GM18909 (cell line): ENCODE results near the gene FNDC10.
"Not testable (repeated sequence)": the region's sequence is repeated elsewhere in the genome, so short reads cannot be mapped to it uniquely, and the experiment has no call there.

ENCODE experiments used
- ATAC-seq: cut with Tn5 transposase; IDR thresholded peaks from one replicate; pipeline ENCODE4 v1.9.1; 2021; ENCODE audit warnings: mild to moderate bottlenecking; ENCODE audit not compliant: unreplicated experiment, poor library complexity

The FNDC10 gene

DNA sequence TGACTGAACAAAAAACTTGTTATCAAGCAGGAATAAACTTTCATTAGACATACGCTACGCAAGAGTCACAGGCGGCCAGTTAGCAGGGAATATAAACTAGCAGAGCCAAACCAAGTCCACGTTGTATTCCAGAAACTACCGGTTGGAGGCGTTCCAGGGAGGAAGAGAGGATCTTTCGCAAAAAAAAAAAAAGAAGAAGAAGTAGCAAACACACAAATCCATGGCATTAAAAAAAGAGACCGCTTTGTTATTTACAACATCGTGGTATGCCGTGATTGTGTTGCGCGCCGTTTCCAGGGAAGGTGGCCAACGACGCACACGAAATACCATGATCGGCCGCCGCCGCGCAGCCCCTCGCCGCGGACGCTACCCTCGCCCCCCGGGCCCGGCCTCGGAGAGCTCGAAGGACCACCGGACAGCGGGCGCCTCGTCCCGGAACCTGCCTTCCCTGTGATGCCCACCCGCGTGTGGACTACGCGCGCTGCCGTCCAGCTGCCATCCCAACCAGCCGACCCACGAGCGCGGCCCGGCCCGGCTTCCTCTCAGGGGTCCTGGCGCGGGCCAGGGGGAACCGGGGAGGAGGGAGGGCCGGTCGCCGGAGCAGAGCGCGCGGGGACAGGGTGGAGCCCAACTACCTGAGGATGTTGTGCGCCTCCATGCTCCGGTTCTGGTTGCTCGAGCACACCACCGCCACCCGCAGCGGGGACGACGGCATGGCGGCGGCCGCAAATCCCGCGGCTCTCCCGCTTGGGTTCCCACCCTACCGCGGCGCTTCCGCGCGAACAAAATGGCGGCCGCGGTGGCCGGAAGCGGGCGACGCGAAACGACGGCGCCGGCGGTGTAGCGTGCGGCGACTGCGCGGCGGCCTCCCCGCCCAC lies 25.9 kb downstream of the FNDC10 start:
- ATAC-seq = peak; percentile 66

DNA sequence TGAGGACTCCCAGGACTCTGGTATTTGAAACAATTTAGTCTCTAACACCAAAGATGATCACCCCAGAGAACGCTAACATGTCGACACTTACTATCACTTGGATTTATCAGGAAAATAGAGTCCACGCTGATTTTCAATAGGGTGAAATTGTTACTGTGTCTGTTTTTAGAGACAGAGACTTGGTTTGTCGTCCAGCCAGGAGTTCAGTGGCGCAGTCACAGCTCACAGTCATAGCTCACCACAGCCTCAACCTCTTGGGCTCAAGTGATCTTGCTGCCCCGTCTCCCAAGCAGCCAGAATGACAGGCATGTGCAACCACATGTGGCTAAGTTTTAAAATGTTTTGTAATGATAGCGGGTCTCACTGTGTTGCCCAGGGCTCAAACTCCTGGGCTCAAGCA lies 30.6 kb downstream of the FNDC10 start:
- ATAC-seq = no peak

DNA sequence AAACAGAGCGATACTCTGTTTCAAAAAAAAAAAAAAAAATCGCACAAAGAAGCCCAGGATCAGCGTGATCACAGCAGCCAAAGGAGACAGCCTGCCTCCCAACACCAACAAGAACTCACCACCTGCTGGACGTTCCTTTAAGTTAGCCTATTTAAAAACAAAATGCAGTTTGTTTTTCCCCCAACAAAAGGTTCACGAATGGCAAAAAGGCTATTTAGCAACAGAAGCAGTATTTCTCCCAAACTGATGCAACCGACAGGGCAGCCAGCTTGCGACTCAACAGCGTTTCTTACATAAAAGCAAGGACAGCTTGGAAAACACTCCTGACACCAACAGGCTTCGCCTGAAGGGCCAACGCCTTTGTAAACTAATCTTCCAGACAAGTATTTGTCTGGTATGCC lies 32.0 kb downstream of the FNDC10 start:
- no peak for ATAC-seq

DNA sequence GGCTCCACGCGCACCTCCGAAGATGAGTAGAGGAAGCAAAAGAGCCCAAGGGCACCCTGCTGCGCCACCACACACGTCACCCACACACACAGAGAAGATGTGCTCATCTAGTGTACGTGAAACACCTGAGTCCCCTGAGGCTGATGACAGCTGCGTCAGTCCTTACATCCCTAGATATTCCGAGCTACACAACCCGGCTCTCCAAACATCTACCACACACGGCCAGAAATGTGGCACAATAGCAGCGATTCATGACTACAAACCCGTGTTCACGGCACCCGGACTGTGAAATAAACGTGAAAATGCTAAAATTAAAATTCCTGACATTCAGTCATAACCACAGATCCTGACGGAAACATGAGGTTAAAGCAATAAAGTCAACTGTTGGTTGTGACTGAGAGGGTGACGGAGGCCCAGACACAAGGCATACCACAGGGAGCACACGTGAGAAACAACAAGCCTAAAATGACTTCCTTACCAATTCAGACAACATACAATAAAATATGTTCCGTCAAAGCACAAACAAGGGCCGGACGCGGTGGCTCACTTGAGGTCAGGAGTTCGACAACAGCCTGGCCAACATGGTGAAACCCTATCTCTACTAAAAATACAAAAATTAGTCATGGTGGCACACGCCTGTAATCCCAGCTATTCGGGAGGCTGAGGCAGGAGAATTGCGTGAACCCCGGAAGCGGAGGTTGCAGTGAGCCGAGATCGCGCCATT lies 32.6 kb downstream of the FNDC10 start:
- ATAC-seq = no peak

DNA sequence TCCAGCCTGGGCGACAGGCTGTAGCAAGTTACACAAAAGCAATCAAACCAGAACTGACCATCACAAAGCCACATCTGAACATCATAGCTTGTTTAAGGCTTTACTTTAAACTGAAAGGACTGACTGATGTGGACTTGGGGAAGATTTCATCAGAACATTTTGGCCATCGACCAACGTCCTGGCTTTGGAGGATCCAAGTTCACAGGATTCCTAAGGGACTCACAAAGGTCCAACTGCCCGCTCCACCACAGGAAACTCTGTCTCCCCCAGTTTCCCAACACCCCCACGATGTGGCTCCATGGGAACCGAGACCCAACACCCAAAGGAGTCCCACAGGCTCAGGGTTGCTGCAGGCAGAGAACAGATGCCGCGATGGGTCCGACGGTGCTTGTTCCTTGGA lies 34.6 kb downstream of the FNDC10 start:
- no peak for ATAC-seq

DNA sequence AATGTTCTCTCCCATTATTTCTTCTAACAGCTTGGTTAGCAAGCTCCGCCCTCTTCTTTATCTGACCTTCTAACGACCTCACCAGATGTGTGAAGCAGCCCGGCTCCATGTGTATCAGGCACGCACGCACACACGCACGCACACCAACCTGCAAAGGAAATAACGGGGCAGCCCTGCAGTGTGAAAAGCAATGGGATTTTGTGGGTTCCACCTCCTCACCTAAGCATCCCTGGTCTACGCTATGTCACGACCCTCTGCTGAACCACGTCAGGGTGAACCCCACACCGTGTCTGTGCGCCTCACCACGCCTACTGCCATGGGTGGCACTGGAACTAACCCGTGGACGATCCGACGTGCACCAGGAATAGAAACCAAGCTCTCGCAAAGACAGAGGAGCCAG lies 35.7 kb downstream of the FNDC10 start:
- no peak for ATAC-seq

DNA sequence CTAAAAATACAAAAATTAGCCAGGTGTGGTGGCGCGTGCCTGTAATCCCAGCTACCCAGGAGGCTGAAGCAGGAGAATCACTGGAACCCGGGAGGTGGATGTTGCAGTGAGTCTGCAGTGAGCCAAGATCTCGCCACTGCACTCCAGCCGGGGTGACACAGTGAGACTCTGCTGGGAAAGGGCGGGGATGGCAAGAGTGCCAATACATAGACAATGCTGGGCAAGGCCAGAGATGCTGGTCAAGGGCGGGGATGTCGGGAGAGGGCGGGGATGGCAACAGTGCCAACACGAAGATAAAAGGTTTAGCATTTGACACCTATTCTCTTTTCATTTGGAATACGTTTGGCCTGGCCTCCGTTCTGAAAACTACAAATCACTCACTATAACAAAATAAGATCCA lies 36.2 kb downstream of the FNDC10 start:
- no peak for ATAC-seq

DNA sequence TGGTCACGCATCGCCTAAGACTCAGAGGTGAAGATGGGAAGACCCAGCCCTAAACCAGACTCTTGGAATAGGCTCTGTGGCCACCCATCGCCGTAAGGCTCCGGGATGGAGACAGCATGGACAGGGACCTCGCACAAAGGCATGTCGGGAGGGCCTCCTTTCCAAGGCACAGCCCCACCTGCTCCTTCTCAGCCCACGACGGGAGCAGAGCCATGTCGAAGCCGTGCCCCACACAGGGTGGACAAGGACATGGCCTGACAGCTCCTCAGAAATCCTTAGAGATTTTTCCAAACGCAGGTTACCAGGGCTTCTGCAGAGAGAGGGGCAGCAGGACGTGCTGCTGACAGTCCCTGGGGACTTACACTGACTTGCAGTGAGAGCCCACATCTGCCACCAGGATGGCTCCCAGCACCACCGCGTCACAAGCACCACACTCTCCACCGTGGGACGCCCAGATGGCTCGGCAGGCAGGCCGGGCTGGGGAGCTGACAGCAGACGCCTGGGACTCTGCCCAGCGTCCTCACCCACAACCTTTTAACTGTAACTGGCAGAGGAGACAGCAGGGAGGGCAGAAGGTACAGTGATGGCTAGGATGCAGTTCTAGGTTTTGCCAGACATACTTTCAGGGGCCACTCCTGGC lies 37.3 kb downstream of the FNDC10 start:
- no peak for ATAC-seq

DNA sequence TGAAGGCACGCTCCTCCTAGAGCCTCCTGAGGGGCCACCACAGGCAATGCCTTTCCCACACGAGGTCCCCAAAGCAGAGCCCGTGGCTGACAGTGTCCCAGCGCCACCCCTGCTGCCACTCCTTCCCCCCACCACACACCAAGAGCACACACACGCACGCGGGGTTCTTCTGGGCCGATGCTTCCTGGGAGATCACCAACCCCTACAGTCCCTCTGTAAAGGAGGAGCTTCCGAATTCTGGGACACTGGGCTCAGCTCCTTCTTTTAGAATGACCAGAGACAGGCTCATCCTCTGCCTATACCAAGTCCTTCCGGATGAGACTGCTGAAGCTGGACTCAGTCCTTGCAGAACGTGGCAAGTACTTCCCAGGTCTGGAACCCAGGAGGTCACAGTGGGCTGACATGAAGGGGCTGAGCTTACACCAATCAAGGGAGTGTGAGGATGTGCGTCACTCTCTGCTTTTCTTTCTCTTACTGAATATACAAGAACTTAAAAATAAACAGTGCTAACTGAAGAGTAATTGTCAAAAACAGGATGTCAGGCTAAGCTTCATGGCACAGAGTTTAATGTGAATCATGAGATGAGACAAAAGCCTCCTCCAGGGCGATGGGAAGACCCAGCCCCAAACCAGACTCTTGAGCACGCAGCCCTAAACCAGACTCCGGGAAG lies 38.0 kb downstream of the FNDC10 start:
- ATAC-seq = no peak

DNA sequence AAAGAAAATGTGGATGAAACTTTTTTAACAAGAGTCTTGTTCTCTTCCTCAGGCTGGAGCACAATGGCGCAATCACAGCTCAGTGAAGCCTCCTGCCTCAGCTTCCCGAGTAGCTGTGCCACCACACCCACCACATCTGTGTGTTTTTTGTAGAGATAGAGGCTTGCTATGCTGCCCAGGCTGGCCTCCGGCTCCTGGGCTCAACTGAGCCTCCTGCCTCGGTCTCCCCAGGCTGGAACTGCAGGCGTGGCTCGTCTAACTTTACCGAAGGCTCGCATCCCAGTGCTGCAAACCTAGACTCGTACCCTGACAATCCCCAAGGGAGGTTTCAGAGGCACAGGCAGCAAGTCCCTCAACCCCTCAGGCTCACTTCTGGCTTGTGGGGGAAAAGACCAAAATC lies 39.8 kb downstream of the FNDC10 start:
- ATAC-seq = no peak

DNA sequence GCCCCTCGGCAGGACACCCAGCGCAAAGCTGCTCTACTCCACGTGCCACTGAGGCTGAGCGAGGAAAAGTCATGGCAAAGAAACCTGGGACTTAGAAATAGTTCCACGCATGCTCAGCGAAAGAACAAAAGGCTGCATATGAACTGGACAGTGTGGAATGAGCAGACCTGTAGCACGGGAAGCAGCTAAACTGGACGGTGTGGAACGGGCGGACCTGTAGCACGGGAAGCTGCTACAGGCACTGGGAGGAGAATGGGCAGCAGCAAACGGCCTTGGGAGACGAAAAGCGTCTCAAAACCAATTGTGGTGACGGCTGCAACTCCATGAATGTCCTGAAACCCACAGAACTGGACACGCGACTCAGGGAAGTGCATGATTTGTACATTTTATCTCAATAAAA lies 40.9 kb downstream of the FNDC10 start:
- no peak for ATAC-seq

DNA sequence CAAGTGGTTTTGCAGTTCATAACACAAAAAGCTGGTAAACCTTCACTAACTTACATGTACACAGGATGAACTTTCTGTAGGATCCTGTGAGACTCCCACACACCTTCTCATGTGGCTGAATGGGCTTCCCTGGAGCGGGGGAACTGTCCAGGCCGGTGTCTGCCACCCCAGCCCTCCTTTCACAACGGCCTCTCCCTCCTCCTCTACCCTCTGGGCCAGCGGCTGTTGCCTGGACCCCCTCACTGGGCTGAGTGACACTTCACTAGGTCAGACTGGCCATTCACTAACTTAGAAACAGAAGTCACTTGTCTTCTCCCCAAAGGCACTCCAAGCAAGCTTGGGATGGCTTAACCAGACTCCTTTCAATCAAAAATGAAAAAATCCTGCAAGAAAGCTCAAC lies 41.3 kb downstream of the FNDC10 start:
- no peak for ATAC-seq

DNA sequence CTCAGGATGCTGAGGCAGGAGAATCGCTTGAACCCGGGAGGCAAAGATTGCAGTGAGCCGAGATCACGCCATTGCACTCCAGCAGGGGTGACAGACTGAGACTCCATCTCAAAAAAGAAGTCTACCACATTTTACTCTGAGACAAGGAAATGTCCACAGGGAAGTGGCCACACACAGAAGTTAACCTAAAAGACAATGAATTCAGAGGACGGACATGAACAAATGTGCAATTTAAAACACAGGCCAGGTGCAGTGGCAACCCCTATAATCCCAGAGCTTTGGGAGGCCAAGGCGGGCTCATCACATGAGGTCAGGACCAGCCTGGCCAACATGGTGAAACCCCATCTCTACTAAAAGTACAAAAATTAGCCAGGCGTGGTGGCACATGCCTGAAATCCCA lies 42.2 kb downstream of the FNDC10 start:
- ATAC-seq = not testable (repeated sequence)

DNA sequence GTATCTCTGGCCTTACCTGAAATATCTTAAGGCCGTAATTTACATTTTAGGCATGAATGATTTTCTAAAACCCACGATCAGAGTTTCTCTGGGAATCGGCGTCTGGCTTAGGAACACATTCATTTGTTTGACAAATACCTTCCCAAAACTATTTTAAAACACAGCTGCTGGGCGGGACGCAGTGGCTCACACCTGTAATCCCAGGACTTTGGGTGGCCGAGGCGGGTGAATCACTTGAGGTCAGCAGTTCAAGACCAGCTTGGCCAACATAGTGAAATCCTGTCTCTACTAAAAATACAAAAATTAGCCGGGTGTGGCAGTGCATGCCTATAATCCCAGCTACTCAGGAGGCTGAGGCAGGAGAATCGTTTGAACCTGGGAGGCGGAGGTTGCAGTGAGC lies 43.0 kb downstream of the FNDC10 start:
- ATAC-seq = not testable (repeated sequence)

DNA sequence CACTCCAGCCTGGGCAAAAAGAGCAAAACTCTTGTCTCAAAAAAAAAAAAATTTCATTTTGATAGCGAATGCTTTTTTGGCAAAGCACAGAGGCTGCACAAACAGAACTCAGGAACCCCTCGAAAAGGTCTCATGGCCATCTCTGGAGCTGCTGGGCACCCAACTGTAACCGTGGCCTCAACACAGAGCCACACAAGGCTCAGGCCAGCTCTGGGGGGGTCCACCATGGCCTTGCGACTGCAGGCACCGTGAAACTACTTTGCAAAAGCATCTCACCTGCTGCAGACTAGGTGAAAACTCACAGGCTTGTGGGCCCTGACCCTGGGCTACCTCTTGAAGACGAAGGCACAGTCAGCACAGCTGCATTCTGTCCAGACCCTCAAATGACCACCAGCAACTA lies 43.4 kb downstream of the FNDC10 start:
- no peak for ATAC-seq

DNA sequence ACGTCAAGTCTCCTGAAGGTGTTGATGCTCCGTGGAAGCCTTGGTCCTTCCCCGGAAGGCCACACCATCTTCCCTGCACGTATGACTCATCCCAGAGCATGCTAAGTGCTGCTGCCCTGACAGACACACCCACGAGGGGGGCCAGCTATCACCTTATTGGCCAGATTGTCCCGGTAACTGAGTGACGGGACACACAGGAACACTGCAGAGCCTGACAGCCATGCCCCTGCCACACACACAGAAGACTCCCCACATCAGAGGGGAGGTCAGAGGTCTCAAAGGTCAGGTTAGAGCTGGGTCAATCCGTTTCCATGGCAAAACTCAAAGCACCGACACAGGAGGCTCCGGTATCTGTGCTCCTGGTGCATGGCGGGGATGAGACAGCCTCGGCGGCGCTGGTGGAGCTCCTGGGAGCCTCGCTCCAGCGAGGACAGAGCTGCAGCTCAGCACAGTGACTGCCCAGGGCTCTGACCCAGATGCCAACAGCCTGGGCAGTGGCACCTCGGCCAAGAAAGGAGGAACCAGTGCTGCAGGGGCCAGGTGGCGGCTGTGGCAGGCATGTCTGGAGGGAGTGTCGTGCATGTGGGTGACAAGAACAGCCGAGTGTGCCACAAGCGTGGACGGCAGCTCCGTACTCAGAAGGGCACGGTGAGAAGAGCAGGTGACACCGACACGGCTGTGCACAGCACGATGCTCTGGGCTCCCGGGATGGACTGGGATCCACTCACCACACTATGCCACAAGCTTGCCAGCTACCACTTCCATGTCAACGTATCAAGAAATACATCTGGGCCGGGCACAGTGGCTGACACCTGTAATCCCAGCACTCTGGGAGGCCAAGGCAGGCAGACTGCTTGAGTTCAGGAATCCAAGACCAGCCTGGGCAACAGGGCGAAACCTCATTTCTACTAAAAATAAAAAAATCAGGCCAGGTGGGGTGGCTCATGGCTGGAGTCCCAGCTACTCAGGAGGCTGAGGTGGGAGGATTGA lies 44.7 kb downstream of the FNDC10 start:
- ATAC-seq = no peak

DNA sequence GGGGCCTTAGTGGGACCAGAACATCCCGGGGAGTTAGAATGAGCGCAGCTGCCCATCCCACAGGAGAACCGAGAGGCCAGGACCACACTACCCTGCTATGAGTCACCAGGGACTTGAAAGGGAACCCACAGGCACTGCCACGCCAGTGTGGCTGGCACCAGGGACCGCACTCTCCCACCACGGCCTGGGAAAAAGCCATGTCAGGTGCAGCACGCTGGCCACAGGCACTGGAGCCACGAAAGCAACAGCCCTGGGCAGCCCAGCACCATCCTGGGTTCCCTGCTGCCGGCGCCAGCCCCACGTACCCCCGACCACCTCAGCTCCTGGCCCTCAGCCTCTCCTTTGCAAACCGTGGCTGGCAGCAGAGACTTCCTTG lies 45.4 kb downstream of the FNDC10 start:
- ATAC-seq = no peak

DNA sequence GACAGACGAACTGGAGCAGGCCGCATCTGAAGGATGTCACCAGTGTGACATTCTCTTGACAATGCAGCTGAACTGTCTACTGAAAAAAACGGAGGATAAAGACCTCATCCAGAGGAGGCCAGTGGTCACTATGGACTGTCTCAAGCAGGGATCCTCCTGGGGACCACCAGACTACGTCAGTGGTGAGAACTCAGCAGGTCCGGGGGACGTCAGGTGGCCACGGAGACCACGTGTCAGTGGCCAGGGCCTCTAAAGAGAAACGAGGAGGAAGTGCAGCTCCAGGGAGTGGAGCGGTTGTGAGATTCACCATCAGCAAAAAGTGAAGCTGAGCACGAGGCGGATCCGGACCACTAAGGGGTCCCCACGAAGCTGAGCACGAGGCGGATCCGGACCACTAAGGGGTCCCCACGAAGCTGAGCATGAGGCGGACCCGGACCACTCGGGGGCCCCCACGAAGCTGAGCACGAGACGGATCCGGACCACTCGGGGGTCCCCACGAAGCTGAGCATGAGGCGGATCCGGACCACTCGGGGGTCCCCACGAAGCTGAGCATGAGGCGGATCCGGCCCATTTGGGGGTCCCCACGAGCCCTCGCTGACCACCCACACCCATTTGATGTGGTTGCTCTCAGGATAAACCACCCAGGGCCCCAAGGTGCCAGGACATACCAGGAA lies 46.0 kb downstream of the FNDC10 start:
- ATAC-seq = no peak

DNA sequence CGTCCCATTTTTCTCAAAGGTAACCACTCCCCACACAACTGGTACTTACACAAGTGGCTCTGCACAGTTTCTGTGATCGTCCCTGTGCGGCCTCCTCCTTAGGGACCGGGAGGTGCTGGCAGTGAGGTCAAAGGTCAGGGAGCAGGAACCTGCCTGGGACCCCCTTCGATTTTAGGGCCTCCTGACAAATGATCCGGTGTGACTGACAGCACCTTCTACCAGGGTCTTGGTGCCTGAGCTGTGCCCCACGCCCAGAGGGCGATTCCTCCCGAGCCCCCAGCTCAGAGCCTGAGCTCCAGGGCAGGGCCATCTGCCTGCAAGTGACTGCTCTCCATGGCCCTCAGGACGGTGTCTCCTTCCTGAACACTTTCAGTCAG lies 47.7 kb downstream of the FNDC10 start:
- no peak for ATAC-seq
